Measurements from ENCODE around the gene THRA.
A peak's percentile ranks its signal among the peaks of the same experiment; 100 is the strongest.

THRA gene

DNA sequence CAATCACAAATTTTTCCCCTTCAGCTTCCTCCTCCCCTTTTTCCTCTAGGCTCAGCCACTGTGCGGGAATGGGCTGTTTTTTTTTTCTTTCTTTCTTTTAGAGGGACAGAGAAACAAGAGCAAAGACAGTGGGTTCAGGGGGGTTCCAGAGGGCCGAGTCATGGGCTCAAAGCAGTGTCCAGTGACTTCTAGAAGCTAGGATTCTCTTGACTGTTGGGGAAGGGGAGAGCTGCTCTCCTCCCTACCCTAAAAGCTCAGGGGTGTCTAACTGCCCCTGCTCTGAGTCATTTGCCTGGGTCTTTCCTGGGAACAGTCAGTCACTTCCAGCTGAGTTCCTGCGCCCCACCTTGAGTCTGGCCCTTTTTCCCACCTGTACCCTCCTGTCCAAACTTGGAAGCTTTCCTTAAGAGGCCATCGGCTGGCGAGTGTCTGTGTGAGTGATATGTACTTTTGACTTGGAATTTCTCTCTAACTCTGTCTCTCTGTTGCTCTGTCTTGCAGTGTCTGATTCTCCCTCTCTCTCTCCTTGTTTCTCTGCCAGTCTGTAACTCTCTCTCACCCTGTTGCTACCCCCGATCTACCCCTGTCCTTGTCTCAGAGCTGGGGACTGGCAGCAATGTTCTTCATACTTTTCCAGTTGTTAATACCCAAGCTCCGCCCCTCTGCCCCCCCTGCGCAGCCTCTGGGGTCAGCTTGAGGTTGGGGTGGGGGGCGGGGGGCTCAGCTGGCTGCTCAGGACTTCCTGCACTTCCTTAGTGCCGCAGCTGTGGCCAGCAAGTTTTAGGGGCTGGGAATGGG is 2.4 kb downstream of the THRA start:
- no peak for DNase-seq (ENCODE audit: low read depth)

GRCh38 chr17:40065769-40066510 is 3.2 kb downstream of the THRA start:
- DNase-seq (ENCODE audit: low read depth): no peak

DNA sequence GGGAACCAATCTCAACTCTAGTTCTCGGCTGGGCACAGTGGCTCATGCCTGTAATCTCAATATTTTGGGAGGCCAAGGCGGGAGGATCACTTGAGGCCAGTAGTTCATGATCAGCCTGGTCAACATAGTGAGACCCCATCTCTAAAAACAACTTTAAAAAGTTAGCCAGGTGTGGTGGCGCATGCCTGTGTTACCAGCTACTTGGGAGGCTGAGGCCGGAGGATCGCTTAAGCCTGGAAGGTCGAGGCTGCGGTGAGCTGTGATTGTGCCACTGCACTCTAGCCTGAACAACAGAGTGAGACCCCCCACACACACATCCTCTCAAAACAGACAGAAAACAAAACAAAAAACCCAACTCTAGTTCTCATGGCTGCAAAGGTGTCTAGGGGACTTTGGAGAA is 4.9 kb downstream of the THRA start:
- DNase-seq (ENCODE audit: low read depth): no peak

DNA sequence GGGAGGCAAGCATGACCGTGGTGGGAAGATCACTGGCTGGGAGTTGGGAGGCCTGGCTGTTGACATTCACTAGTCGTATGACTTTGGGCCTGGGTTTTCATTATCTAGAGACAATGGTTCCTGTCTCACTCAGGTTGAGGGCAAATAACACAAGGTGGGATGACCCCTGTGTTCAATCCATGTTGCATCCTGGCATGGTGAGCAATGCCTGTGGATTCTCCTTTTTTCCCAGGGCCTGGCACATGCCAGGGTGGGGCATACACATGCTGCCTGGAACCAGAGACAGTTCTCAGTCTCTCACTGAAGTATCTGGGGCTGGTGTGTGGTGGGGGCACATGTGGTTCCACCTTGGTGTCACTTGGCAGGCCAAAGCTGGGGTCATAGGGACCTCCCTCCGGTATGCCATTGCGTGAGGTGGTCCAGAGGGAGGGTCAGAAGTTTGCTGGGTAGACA is 5.4 kb downstream of the THRA start:
- no peak for DNase-seq (ENCODE audit: low read depth)

- no peak for DNase-seq (ENCODE audit: low read depth)
These were observed 5.8 kb downstream of the THRA start for GRCh38 chr17:40068584-40068916.

DNA sequence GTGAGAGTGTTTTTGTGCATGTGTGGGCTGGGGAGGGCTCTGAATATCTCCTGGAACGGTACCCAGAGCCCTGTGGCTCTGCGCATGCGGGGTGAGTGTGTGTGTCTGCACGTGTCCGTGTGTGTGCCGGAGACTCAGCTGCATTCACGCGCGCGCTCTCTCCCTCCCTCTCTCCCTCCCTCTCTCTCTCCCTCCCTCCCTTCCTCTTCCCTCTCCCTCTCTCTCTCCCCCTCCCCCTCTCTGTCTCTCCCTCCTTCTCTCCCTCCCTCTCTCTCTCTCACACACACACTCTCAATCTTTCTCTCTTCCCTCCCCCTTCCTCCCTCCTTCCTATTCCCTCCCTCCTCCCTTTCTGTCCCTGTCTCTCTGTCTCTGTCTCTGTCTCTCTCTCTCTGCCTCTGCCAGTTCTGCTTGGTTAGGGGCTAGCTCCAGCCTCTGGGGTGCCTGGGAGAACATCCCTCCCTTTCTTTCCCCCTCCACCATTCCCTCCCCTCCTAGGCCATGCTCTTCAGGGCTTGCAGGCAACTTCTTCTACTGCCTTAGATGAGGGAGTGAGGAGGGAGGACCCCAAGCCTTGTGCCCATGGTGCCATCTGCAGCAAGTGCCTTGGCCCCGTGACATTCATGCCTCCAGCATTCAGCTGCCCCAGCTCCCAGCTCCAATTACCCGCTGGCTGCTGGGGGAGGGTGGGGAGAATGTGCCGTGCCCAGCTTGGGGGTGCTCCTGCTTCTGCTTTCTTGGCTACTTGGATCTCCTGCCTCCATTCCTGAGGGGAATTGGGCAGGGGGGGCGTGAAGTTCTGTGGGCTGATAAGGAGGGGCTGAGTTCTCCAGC is 6.4 kb downstream of the THRA start:
- DNase-seq (ENCODE audit: low read depth): peak; percentile 67

DNA sequence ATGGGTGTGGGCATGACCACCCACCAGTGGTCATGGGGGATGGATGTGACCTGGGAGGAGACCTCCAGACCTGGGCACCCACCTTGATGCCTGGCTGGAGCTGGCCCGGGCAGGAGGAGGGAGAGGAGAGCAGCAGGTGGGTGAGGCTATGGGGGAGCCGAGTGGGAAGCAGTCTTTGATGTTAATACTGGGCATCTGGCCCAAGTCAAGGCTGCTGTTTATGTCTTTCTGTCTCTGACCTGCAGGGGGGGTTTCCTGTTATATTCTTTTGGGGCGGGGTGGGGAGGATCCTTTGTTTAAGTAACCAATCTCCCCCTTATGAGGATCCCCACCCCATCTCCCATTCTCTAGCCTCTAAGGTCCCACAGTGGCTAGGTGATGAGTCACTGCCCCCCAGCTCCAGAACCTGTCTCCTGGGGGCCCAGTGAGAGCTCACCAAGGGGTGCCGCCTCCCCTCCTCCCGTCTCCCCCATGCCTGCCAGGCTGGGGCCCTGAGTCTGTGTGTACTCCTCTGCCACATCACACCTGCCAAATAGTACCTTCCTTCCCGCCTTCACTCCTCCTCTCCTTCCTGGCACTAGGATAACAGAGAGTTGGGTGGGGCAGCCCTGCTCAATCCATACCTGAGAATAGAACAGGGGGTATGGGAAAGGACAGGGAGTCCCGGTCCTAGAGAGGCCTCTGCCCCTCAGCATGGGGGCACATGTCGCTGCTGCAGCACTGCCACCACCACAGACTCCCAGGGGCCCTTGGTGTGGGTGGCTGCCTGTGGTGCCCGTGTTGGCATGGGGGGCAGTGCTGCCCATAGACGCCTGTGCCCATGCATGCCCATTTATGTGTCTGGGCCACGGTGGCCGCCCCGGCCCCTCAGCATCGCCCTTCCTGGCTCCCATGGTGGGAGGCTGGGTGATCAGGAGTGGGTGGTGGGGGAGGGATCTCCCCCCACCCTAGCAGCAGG is 7.3 kb downstream of the THRA start:
- no peak for DNase-seq (ENCODE audit: low read depth)

GRCh38 chr17:40070709-40071312 is 8.0 kb downstream of the THRA start:
- DNase-seq (ENCODE audit: low read depth): no peak

DNA sequence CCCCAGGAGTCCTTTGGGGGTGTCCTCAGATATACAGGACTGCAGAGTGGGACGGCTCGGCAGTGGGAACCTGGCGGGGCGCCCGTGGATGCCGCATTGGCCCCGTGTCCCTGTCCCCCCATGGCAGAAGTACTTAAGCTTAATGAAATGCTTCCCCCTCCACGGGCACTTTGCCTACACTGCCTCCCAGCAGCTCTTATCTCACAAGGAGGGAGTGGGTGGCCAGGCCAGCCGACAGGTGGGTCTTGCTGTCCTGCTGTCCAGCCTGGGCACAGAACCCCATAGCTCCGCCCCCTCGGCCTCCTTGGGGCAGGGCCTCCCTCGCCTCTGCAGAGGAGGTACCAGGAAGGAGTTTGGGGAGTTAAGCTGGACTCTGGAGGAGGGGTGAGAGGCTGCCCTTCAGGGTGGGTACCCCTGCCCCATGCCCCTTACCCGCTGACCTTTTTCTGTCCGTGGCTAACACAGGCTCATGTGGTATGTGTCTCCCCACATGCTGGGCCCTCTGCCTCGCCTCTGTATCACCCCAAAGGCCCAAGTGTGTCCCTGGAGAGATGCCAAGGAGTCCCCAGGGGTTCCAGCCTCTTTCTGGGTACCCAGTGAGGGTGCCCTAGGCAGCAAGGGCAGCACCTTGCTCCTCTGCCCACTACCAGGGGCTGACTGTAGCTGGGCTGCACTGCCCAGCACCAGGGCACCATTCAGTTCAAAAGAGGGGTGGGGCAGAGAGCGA is 8.7 kb downstream of the THRA start:
- DNase-seq (ENCODE audit: low read depth): no peak

DNA sequence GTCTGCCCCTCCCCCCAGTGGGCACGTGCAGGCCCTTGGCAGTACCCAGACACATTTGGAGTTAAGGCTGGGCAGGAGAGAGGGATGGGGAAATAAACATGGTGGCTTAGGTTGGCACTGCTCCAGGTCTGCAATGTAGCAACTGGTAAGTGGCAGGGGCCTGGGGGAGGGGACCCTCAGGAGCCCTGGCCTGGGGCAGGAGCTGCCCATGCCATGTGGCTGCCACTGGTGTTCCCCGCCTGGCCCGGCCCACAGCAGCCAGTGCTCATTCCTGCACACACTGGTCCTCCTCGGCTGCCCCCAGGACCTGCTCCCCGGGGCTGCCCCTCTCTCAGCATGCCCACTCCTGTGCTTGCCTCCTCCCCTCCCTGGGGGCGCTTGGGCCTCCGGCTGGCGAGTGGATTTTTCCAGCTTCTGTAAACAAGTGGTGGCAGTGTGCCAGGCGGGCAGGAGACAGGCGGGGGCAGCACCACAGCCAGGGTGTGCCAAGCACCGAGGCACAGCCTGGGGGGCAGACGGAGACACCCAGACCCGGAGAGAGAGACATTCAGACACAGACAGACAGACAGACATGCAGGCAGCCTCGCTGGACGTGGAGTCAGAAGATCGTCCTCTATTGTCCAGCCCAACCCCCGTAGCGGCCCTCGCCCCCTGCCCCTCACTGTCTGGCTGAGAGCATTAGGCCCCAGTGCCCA is 9.4 kb downstream of the THRA start:
- no peak for DNase-seq (ENCODE audit: low read depth)

DNA sequence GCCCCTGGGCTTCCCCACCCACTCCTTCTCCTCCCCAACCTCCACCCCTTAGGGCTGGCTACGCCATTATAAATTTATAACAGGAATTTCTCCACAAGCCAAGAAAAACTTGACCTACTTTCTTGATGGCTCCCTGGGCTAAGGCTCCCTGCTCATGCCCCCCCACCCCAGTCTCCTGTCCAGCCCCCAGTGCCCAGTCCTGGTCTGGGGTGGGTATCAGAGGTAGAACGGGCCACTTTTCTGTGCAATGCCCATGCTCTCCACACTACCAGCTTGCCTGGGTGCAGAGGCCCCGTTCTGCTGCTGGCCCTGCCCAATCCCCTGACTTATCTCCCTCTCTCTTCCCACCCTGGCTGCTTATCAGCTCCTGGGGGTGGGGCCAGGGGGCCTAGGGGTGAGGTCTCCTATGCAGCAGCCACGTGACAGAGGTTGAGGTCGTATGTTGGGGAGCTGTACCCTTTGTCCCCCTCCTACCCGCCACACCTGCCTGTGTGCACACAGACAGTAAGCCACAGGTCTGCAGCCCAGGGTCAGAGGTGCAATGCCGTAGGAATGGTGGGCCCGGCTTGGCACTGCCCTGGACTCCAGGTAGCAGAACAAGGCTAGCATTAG is 10.1 kb downstream of the THRA start:
- no peak for DNase-seq (ENCODE audit: low read depth)

DNA sequence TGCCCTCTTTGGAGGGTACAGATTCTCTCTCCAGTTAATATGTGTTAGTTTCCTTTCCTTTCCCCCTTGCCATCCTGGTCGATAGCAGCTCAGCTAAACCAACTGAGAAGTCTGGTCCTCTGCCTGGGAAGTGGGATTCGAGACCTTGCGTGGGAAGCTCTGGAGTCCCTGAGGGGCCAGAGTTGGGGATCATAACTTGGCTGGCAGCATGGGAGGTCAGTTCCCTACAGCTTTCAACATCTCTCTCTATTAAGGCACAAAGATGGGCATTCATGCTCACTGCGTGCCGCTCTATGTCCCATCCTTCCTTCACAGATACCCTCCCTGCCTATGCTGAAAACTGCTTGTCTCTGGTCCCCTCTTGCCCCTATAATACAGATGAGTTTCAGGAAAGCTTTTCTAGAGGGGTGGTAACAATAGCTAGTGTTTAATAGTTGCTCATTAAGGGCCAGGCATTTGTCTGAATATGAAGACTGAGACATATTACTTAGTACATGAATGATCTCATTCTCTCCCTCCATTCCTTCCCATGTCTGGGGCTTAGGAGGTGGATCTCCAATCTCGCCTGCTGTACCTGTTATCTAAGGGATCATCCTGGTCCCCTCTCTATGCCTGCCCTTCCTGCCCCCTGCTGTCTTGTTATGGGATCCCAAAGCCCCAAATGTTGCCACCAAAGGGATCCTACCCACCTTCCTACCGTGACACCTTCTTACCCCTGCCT is 10.8 kb downstream of the THRA start:
- no peak for DNase-seq (ENCODE audit: low read depth)

DNA sequence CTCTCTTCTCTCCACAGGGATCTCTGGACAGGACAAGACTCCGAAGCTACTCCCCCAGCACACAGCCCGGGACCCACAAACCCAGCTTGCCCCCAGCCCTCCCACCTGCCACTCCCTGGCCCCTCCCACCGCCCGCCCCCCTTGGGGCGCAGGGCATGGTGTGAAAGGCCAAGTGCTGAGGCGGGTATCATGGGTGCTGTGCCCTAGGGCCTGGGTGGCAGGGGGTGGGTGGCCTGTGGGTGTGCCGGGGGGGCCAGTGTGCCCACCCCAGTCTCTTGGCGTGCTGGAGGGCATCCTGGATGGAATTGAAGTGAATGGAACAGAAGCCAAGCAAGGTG is 11.4 kb downstream of the THRA start:
- no peak for DNase-seq (ENCODE audit: low read depth)

GRCh38 chr17:40074871-40075200 is 12.1 kb downstream of the THRA start:
- no peak for DNase-seq (ENCODE audit: low read depth)

GRCh38 chr17:40075201-40075941 is 12.6 kb downstream of the THRA start:
- no peak for DNase-seq (ENCODE audit: low read depth)

DNA sequence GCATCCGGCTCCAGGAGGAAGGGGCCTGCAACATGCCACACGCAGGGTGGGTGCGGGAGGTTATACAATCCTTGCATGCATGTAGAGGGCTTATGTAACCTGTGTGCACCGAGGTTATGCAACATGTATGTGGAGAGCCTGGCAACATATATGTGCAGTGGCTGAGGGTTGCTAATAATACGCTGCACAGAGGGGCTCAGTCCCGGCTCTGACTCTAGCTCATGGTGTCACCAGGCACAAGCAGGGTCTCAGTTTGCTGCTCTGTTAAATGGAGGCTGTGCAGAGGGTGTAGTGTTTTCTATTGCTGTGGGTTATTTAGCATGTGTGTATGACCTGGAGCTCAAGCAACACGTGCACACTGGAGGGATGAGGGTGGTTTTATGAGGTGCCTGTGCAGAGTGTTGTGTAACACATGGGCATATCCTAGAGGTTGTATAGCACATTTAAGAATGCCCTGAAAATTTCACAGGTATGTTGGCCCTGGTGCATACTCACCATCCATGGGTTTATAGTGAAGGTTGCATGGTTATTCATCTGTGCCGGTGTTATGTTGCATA is 13.3 kb downstream of the THRA start:
- no peak for DNase-seq (ENCODE audit: low read depth)

- no peak for DNase-seq (ENCODE audit: low read depth)
These were observed 13.8 kb downstream of the THRA start for GRCh38 chr17:40076591-40076990.

- no peak for DNase-seq (ENCODE audit: low read depth)
These were observed 16.8 kb downstream of the THRA start for GRCh38 chr17:40079545-40079944.

All from stimulated activated CD8-positive, alpha-beta memory T cell treated with anti-CD3 and anti-CD28 coated beads, Interleukin-12 subunit alpha, Interleukin-12 subunit beta, amount 100 ng/mL, for 4 hours (primary cell).